ENCODE data around the gene NKAPD1. TPM values are rescaled to one million over a fixed set of nuclear protein-coding genes. Genes with fewer than 3 reads are reported as not detected.

NKAPD1 gene
- total and polyA plus RNA-seq, 2 donors (not counting 3 experiments of a cell fraction or from before 2014, with no cell fraction given), result 7.2 to 16.7 TPM

DNA sequence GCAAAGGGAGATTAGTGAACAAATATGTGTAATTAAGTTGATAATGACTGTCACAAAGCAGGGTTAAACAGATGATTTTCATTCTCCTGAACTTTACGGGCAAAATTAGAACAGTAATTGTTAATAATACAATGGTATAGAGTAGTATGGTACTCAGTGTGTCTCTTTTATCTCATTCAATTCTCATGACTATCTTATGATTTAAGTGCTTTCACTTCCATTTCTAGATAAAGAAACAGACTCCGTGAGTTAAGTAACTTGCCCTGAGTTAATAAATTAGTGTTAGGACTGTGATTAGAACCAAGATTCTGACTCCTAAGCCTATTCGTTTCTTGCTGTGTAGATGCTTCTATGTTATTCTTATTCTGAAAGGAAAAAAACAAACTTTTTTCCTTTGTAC, 22.3 kb upstream of the NKAPD1 start:
- intact Hi-C loops (cut with micrococcal nuclease), result no loop called here
- no peaks in the 10 kb centered on the region for H3K9me1 ChIP-seq (replicated peaks; ENCODE audit: control insufficient read depth, extremely low read depth, insufficient read depth, low read length)
- no peak overlapping the region for H3K4me3 ChIP-seq (replicated peaks in 1 of 3; ENCODE audit: insufficient read depth in 1 of 3, low read depth in 1 of 3, low read length in 3 of 3)
- peaks cover 10% of the 10 kb centered on the region for H3K4me1 ChIP-seq (ENCODE audit: control insufficient read depth, extremely low read depth, insufficient read depth, low read length)
- no peaks in the 10 kb centered on the region for H3K9me3 ChIP-seq (replicated peaks; ENCODE audit: control insufficient read depth, insufficient read depth, low read length)
- no peak overlapping the region for H3K4me2 ChIP-seq (ENCODE audit: insufficient read depth, low read length)
- DNase-seq (ENCODE audit: low read depth, low spot score) (no peak), FAIRE-seq (no peak)
- no peaks in the 10 kb centered on the region for H4K20me1 ChIP-seq (replicated peaks; ENCODE audit: control insufficient read depth, extremely low read depth, insufficient read depth, low read length)
- no TSS peak for BruUV-seq (replicated peaks)
- H3K36me3 ChIP-seq (ENCODE audit: control insufficient read depth in 2 of 2, extremely low read depth in 1 of 2, insufficient read depth in 2 of 2, low read length in 2 of 2), result peaks cover 3 to 10% of the 10 kb centered on the region in 2 experiments
- no peak overlapping the region for H2AFZ ChIP-seq (ENCODE audit: low read depth, low read length)
- dilution Hi-C loops (cut with MboI; ENCODE audit: extremely low pct_ligation_motif_present, low sequenced_read_pairs), result no loop called here
- H3K27me3 ChIP-seq (ENCODE audit: control insufficient read depth in 2 of 2, insufficient read depth in 2 of 2, low read length in 2 of 2), result no peaks in the 10 kb centered on the region
- no peak overlapping the region for H3K9ac ChIP-seq (replicated peaks; ENCODE audit: extremely low read depth, insufficient read depth, low read length)
- POLR2A ChIA-PET, result no interaction called here
- peaks cover 7% of the 10 kb centered on the region for H3K79me2 ChIP-seq (ENCODE audit: control insufficient read depth, insufficient read depth, low read length)
- CTCF ChIA-PET, result no interaction called here
- TF ChIP-seq, protein P1, sequence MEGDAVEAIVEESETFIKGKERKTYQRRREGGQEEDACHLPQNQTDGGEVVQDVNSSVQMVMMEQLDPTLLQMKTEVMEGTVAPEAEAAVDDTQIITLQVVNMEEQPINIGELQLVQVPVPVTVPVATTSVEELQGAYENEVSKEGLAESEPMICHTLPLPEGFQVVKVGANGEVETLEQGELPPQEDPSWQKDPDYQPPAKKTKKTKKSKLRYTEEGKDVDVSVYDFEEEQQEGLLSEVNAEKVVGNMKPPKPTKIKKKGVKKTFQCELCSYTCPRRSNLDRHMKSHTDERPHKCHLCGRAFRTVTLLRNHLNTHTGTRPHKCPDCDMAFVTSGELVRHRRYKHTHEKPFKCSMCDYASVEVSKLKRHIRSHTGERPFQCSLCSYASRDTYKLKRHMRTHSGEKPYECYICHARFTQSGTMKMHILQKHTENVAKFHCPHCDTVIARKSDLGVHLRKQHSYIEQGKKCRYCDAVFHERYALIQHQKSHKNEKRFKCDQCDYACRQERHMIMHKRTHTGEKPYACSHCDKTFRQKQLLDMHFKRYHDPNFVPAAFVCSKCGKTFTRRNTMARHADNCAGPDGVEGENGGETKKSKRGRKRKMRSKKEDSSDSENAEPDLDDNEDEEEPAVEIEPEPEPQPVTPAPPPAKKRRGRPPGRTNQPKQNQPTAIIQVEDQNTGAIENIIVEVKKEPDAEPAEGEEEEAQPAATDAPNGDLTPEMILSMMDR (IDR thresholded peaks at IDR 0.05; ENCODE audit: extremely low read depth in 1 of 2, insufficient read depth in 1 of 2, low read depth in 1 of 2, low read length in 2 of 2), result no peak
- TF ChIP-seq POLR2AphosphoS5 (IDR thresholded peaks at IDR 0.05; ENCODE audit: insufficient read depth, low read depth, low read length) (no peak), EZH2 (IDR thresholded peaks at IDR 0.05; ENCODE audit: borderline replicate concordance, low read depth, low read length, severe bottlenecking) (no peak), MYC (IDR thresholded peaks at IDR 0.05; ENCODE audit: low read depth, low read length) (no peak), FOS (IDR thresholded peaks at IDR 0.05; ENCODE audit: borderline replicate concordance, insufficient read depth, low read length) (no peak), JUN (IDR thresholded peaks at IDR 0.05; ENCODE audit: borderline replicate concordance, insufficient read depth, insufficient read length, low read depth) (no peak), POLR2A (IDR thresholded peaks at IDR 0.05; ENCODE audit: low read depth, low read length) (no peak), GATA2 (IDR thresholded peaks at IDR 0.05; ENCODE audit: insufficient read depth, insufficient read length, low read depth, low read length) (no peak)
- TF ChIP-seq, protein P2, sequence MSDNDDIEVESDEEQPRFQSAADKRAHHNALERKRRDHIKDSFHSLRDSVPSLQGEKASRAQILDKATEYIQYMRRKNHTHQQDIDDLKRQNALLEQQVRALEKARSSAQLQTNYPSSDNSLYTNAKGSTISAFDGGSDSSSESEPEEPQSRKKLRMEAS (IDR thresholded peaks at IDR 0.05; ENCODE audit: insufficient read depth, insufficient read length), result no peak
- H3K27ac ChIP-seq (ENCODE audit: insufficient read depth, low read depth, low read length), result no peak overlapping the region
